Omental fat pad (tissue), 4 donors: ENCODE results near the gene PANK1. TPM values are rescaled to one million over a fixed set of nuclear protein-coding genes. Genes with fewer than 3 reads are reported as not detected.

Experiments
- ATAC-seq: fragments of 150-250 bp; one replicate; pipeline ENCODE4 v1.9.1; 2016; ENCODE audit warnings: mild to moderate bottlenecking, moderate library complexity; ENCODE audit not compliant: low FRiP score
- DNase-seq: peaks from one replicate; pipeline ENCODE4 v3.0.0-alpha.2; 2019; ENCODE audit warnings: low spot score
- total RNA-seq, 4 donors: library from RNA; depleted of rRNA; stranded (reverse); fragments of >200 nt; gene quantifications; one replicate each; pipeline ENCODE4 v1.1.0, GENCODE V29; 2016
- TF ChIP-seq, protein P1 (sequence below), 3 donors: fragments of 450-650 bp; IDR thresholded peaks; one replicate each; pipeline ENCODE4 v1.5.1; 2016 to 2017; ENCODE audit warnings: antibody characterized with exemption in 3 of 3, mild to moderate bottlenecking in 3 of 3, moderate library complexity in 2 of 3

The PANK1 gene
- total RNA-seq, 4 donors from 2014 or later: 0.74 to 5.7 (median 3.5) TPM

DNA sequence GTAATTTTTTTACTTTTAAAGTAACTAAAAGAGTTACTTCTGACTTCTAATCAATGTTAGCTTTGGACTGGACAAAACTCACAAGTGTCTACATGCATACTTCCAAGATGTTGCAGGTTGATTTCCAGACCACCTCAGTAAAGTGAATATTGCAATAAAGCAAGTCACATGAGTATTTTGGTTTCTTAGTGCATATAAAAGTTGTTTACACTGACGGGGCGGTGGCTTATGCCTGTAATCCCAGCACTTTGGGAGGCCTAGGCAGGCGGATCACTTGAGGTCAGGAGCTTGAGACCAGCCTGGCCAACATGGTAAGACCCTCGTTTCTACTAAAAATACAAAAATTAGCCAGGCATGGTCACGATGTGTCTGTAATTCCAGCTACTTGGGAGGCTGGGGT is 40.8 kb downstream of the PANK1 start:
- TF ChIP-seq, protein P1, sequence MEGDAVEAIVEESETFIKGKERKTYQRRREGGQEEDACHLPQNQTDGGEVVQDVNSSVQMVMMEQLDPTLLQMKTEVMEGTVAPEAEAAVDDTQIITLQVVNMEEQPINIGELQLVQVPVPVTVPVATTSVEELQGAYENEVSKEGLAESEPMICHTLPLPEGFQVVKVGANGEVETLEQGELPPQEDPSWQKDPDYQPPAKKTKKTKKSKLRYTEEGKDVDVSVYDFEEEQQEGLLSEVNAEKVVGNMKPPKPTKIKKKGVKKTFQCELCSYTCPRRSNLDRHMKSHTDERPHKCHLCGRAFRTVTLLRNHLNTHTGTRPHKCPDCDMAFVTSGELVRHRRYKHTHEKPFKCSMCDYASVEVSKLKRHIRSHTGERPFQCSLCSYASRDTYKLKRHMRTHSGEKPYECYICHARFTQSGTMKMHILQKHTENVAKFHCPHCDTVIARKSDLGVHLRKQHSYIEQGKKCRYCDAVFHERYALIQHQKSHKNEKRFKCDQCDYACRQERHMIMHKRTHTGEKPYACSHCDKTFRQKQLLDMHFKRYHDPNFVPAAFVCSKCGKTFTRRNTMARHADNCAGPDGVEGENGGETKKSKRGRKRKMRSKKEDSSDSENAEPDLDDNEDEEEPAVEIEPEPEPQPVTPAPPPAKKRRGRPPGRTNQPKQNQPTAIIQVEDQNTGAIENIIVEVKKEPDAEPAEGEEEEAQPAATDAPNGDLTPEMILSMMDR (IDR thresholded peaks at IDR 0.05): no peak
- no peak for DNase-seq
- no peak for ATAC-seq

DNA sequence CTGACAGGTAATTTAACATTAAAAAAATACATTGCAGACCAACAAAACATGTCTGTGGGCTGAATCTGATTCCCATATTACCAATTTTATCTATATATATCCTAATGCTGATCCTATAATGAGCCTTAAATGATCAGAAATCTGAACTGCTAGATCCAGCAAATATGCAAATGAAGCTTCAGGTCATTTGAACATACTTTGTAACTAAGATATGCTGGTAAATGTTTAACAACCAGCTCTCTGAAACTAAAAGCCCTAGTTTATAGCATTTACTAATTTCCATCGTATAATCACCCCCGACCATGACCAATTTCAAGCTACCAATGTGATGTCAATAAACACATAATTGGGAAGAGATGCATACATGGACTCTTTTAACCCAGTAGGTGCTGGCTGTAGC is 42.1 kb downstream of the PANK1 start:
- ATAC-seq (no peak), DNase-seq (no peak)
- TF ChIP-seq, protein P1 (IDR thresholded peaks at IDR 0.05): no peak

DNA sequence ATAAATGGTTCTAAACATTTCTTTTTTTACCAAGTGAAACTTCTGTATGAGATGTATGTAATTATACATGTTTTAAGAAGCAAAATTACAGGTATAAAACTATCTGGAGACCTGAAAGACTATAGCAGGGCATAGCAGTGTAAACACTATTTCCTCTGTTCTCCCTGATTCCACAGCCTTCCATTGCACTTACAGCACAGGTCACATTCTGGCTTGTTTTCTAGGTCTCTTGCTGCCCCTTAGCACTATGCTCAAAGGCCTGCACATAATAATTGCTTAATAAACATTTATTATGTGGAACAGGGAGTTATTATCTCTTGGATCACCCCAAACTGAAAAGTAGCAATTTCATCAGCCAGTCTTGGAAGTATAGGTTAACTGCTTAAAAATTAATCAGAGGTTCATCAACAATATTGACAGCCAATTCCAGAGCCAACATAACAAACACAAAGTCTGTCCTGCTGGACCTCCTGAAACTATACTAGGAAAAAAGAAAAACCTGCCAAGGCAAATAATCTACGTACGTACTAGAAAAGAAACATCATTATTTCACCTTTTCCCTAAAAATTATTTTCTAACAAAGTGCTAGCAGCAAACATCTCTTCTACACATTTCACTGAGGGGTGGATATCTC is 43.2 kb downstream of the PANK1 start:
- no peak for DNase-seq
- no peak for ATAC-seq
- TF ChIP-seq, protein P1 (IDR thresholded peaks at IDR 0.05): no peak

DNA sequence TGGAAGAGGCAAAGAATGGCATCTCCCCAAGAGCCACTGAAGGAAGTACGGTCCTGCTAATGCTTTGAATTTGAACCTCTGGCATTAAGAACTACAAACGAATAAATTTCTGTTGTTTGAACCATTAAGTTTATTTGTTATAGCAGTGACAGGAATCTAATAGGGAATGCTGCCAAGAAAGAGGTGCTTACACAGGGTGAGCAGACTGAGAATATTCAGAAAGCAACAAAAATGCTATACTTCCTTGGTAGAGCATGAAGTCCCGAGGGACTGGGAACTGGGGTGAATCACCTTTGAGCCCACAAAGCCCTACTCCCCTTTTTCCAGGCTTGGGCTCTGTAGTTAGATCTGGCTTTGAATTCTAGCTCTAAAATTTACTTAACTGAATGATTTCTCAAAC is 45.0 kb downstream of the PANK1 start:
- DNase-seq (no peak), ATAC-seq (no peak)
- TF ChIP-seq, protein P1 (IDR thresholded peaks at IDR 0.05): no peak

DNA sequence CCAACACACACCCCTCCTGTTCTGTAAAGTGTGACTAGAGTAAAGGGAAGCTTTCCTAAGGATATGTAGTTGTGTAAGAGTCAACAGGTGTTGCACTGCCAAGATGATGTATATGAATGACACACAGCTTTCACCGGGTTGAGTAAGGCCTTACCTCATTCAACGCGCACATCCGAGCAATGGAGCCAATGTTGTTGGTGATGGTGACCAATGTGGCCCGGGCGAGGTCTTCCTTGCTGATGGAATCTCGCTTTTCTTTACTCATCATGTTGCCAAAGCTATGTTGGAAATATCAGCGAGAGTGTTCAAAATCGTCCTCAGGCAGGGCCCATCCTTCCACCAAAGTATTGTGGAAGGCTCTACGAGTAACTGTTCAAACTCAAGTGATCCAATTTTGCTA is 52.0 kb downstream of the PANK1 start:
- DNase-seq: no peak
- ATAC-seq: no peak
- TF ChIP-seq, protein P1 (IDR thresholded peaks at IDR 0.05): no peak

DNA sequence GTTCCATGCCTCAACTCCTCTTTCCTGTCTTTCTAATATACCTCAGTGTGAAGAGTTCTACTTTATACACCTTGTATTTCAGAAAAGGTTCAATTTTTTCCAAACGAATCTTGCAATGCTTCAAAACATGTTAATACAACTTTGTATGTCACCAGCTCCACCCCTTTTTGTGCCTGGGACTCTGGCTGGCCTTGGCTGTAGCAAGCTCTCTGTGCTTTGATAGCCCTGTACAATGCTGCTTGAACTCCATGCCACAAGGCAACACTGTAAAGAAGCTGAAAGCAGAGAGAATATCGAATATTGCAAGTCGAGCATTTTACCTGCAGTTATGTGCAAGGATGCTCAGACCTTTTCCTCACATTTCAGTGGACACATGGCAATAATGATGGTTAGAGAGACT is 52.5 kb downstream of the PANK1 start:
- DNase-seq: no peak
- ATAC-seq: no peak

DNA sequence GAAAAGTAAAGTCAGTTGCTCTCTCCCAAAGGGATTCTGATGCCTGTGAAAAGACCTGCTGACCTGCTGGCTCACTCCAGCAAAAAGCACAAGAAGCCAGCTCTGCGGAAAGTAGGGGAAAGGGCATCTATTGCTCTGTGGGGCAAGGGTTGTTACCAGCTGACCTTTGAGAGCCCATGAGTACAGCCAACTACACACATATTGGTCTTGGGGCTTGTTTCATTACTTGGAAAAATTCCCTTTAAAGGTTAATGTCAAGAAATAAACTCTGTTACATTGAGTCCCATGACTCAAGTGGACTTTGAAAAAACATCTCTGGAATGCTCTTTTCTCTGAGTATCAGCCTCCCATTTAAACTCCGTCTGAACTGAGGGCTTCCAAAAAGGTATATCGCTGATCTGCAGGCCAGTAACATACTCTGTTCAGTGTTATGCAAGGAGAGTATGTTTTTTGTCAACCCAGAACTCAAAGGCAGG is 53.2 kb downstream of the PANK1 start:
- TF ChIP-seq, protein P1 (IDR thresholded peaks at IDR 0.05): no peak
- DNase-seq (no peak), ATAC-seq (peak; percentile 59)

More for the DNA sequence above, 52.5 kb downstream of the PANK1 start:
- TF ChIP-seq, protein P1 (IDR thresholded peaks at IDR 0.05): no peak
